ENCODE measurements around the gene EOGT.
A peak's percentile ranks its signal among the peaks of the same experiment; 100 is the strongest.

The EOGT gene

GRCh38 chr3:68985146-68985790 lies 28.2 kb downstream of the EOGT start:
- TF ChIP-seq, protein P1, sequence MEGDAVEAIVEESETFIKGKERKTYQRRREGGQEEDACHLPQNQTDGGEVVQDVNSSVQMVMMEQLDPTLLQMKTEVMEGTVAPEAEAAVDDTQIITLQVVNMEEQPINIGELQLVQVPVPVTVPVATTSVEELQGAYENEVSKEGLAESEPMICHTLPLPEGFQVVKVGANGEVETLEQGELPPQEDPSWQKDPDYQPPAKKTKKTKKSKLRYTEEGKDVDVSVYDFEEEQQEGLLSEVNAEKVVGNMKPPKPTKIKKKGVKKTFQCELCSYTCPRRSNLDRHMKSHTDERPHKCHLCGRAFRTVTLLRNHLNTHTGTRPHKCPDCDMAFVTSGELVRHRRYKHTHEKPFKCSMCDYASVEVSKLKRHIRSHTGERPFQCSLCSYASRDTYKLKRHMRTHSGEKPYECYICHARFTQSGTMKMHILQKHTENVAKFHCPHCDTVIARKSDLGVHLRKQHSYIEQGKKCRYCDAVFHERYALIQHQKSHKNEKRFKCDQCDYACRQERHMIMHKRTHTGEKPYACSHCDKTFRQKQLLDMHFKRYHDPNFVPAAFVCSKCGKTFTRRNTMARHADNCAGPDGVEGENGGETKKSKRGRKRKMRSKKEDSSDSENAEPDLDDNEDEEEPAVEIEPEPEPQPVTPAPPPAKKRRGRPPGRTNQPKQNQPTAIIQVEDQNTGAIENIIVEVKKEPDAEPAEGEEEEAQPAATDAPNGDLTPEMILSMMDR (conservative IDR thresholded peaks at IDR 0.05; ENCODE audit: low read depth, low read length) = no peak
- no peak overlapping the region for H3K4me3 ChIP-seq (ENCODE audit: low read length)
- no peak for DNase-seq (ENCODE audit: low read depth)

GRCh38 chr3:68984011-68984530 lies 29.4 kb downstream of the EOGT start:
- TF ChIP-seq, protein P1 (conservative IDR thresholded peaks at IDR 0.05; ENCODE audit: low read depth, low read length) = no peak
- DNase-seq (ENCODE audit: low read depth) = no peak

DNA sequence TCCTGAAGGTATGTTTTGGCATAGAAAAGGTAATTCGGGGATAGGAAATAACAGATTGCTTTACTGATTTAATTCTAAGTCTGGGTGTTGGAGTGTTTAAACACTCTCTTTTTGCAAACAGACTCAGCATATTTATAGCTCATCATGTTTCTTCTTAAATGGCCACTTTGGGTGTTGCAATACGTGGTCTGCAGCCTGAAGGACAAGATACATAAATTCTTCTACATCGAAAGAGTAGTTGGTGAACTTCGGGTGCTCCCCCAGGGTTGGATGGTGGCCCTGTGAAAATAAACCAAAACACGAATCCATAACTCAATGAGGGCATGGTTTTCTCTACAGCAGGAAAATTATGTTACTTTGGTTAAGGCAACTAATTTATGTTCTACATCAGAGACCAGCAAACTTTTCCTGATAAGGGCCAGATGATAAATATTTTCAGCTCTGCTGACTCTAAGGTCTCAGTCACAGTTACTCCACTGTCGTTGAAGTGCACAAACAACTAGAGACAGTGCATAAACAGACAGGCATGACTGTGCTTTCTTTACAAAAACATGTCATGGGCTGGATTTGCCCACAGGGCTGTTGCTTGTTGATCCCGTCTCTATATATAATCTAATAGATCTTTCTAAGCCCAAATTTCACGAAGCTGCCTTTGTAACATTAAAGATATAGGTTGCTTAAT lies 35.9 kb downstream of the EOGT start:
- DNase-seq (ENCODE audit: low read depth) = no peak
- H3K4me3 ChIP-seq (ENCODE audit: low read length) = no peak overlapping the region
- TF ChIP-seq, protein P1 (conservative IDR thresholded peaks at IDR 0.05; ENCODE audit: low read depth, low read length) = no peak

More at GRCh38 chr3:68984011-68984530, 29.4 kb downstream of the EOGT start:
- no peak overlapping the region for H3K4me3 ChIP-seq (ENCODE audit: low read length)

DNA sequence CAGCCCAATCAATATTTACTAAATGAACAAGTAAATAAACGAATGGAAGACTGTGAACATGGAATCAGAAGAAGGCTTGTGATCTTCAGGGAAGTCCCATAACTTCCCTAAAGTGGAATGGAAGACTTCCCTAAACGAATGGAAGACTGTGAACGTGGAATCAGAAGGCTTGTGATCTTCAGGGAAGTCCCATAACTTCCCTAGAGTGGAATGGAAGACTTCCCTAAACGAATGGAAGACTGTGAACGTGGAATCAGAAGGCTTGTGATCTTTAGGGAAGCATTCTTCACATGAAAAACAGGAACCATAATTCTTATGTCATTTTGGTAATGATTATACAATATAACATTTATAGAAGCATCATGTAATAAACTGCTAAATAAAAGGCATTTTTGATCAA lies 38.8 kb downstream of the EOGT start:
- DNase-seq (ENCODE audit: low read depth) = no peak
- H3K4me3 ChIP-seq (ENCODE audit: low read length) = no peak overlapping the region
- TF ChIP-seq, protein P1 (conservative IDR thresholded peaks at IDR 0.05; ENCODE audit: low read depth, low read length) = no peak

GRCh38 chr3:68973639-68974038 lies 39.8 kb downstream of the EOGT start:
- TF ChIP-seq, protein P1 (conservative IDR thresholded peaks at IDR 0.05; ENCODE audit: low read depth, low read length) = no peak
- no peak overlapping the region for H3K4me3 ChIP-seq (ENCODE audit: low read length)
- DNase-seq (ENCODE audit: low read depth) = no peak

- TF ChIP-seq, protein P1 (conservative IDR thresholded peaks at IDR 0.05; ENCODE audit: low read depth, low read length) = peak; percentile 95
- no peak overlapping the region for H3K4me3 ChIP-seq (ENCODE audit: low read length)
- DNase-seq (ENCODE audit: low read depth) = no peak
These were observed 41.0 kb downstream of the EOGT start for GRCh38 chr3:68972358-68972979.
